Rectal smooth muscle tissue (tissue), 1 donor: ENCODE data around the gene SARS1.

Source experiments
- H3K27ac ChIP-seq: one replicate; pipeline ENCODE4 v1.7.0; 2013; ENCODE audit warnings: low read depth, low read length, inconsistent platforms
- H3K27me3 ChIP-seq: one replicate; pipeline ENCODE4 v1.7.0; 2013; ENCODE audit warnings: low read length; ENCODE audit not compliant: control insufficient read depth, insufficient read depth
- H3K36me3 ChIP-seq: one replicate; pipeline ENCODE4 v1.7.0; 2013; ENCODE audit warnings: low read length; ENCODE audit not compliant: control insufficient read depth, insufficient read depth
- H3K4me1 ChIP-seq: one replicate; pipeline ENCODE4 v1.7.0; 2013; ENCODE audit warnings: low read length; ENCODE audit not compliant: control insufficient read depth, insufficient read depth
- H3K4me3 ChIP-seq: one replicate; pipeline ENCODE4 v1.7.0; 2013; ENCODE audit warnings: low read length
- H3K9ac ChIP-seq: one replicate; pipeline ENCODE4 v1.7.0; 2013; ENCODE audit warnings: low read length

Gene SARS1

DNA sequence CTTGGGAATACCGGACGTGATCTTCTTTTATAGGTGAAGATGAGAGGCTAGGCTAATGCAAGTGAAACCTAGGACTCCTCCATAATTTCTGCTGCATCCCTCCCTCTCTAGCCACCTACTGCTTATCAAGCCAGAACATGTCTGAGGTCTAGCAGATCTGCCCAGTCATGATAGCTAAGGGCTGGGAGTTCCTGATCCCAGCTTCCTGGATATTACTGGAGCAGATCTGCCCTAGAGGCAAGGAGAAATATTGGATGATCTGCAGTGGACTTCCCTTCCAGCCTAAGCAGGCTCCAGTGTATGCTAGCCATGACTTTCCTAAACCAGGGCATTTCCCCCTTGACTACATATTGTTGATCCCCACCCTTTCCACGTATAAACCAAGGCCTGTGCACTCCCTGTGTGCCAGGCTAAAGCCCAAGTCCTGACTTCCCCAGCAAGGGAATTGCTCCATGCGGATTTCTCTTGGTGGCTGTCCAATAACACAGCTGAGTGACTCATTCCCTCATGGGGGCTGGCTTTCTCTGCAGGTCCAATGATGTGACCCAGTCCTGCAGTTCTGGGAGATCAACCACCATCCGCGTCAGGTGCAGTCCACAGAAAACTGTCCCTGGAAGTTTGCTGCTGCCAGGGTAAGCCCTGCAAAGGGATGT is 15.5 kb upstream of the SARS1 start:
- no peak overlapping the region for H3K9ac ChIP-seq
- H3K27ac ChIP-seq = no peak overlapping the region
- H3K27me3 ChIP-seq = no peaks in the 10 kb centered on the region
- H3K36me3 ChIP-seq = peaks cover 2% of the 10 kb centered on the region
- no peak overlapping the region for H3K4me3 ChIP-seq
- no peaks in the 10 kb centered on the region for H3K4me1 ChIP-seq

DNA sequence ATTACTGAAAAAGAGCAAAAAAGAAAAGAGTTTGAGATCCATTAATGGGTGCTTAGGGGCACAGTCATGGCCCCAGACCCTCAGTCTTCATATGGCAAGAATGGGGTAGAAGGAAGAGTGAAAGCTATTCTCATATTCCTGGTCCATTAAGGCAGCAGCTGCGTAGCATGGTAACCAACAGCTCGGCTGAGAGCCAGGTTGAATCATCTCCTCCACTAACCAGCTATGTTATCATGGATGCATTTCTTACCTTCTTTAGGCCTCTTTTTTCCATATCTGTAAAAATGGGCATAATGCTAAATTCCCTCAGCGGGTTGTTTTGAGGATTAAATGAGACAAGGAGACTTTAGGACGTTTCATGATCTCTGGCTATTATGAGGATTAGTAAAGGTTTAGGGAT is 15.0 kb upstream of the SARS1 start:
- Histone ChIP-seq H3K27ac (no peak overlapping the region), H3K36me3 (peaks cover 2% of the 10 kb centered on the region), H3K4me1 (no peaks in the 10 kb centered on the region), H3K9ac (no peak overlapping the region), H3K27me3 (no peaks in the 10 kb centered on the region), H3K4me3 (no peak overlapping the region)

DNA sequence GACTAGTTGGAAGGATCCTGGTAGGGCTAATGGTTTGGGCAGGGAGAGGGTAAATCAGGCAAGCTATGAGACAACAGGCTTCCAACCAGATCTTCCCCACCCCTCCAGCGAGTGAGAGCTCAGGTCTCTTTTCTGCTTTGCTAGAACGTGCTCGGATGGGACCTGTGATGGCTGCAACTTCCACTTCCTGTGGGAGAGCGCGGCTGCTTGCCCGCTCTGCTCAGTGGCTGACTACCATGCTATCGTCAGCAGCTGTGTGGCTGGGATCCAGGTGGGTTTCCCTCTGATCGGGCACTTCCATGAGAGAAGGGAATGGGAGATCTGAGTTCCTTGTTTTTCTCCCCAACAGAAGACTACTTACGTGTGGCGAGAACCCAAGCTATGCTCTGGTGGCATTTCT is 14.0 kb upstream of the SARS1 start:
- H3K27me3 ChIP-seq = no peaks in the 10 kb centered on the region
- no peak overlapping the region for H3K9ac ChIP-seq
- no peak overlapping the region for H3K4me3 ChIP-seq
- H3K27ac ChIP-seq = no peak overlapping the region
- no peaks in the 10 kb centered on the region for H3K4me1 ChIP-seq
- peaks cover 2% of the 10 kb centered on the region for H3K36me3 ChIP-seq

DNA sequence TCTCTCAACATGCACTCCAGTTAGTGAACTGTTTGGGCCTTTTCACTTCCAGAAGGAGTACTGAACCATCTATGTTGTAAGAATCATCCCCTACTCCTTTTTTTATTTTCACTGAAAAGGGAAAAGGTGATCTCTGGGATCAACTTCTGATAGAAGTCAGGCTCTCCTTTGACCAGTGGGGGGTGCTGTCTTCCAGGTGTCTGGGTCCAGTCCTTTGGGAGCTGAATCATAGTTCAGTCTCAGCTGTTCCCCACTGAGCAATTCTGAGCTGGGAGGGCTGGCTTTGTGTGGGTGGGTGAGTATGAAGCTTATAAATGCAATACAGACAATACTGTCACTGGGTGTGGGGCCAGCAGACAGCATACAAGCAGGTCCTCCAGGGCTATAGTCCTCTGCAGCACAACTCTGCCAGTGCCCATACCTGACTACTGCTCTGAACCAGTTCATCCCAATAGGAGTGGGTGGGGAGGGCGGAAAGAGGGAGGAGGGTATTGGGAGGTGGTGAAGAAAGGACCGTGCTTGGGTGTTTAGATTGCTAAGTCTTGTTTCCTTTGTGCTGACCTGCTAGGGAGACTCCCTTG is 12.5 kb upstream of the SARS1 start:
- Histone ChIP-seq H3K36me3 (peaks cover 2% of the 10 kb centered on the region), H3K4me1 (no peaks in the 10 kb centered on the region), H3K27ac (no peak overlapping the region), H3K4me3 (no peak overlapping the region), H3K9ac (no peak overlapping the region), H3K27me3 (no peaks in the 10 kb centered on the region)

DNA sequence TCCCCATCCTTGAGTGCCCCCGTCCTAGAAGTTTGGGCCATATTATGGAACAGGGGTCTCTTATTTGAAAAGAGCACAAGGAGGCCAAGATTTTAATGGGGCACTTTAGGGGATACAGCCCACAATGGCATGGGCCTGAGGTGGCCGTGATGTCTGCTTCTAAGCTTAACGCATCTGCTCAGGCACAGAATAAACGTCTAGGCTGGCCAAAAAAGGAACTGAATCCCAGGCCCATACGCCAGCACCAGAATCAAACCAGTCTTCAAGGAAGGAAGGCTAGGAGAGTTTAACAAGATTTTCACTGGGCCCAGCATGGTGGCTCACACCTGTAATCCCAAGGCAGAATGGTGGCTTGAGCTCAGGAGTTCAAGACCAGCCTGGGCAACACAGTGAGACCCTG is 9.2 kb upstream of the SARS1 start:
- Histone ChIP-seq H3K27ac (no peak overlapping the region), H3K36me3 (no peaks in the 10 kb centered on the region), H3K27me3 (no peaks in the 10 kb centered on the region), H3K4me1 (no peaks in the 10 kb centered on the region), H3K4me3 (no peak overlapping the region), H3K9ac (no peak overlapping the region)

DNA sequence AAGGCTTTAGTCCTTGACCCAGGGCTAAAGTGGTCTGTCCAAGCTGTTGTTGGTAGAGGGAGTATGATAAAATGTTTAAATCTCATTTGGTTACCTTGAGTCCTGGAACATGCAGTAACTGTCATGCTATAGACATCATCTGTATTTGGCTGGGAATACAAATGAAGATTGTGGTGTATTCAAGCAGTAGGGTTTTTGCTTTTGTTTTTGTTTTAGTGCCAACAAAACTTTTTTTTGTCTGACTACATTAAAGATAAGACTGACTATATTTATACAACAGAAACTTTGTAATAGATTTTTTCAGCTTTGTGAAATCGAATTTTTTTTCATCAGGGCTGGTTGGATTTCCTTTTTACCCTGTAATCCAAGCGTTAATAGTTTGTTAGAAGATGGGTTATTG is 7.4 kb upstream of the SARS1 start:
- H3K27me3 ChIP-seq = no peaks in the 10 kb centered on the region
- no peak overlapping the region for H3K27ac ChIP-seq
- no peak overlapping the region for H3K4me3 ChIP-seq
- H3K9ac ChIP-seq = no peak overlapping the region
- H3K36me3 ChIP-seq = no peaks in the 10 kb centered on the region
- H3K4me1 ChIP-seq = no peaks in the 10 kb centered on the region

DNA sequence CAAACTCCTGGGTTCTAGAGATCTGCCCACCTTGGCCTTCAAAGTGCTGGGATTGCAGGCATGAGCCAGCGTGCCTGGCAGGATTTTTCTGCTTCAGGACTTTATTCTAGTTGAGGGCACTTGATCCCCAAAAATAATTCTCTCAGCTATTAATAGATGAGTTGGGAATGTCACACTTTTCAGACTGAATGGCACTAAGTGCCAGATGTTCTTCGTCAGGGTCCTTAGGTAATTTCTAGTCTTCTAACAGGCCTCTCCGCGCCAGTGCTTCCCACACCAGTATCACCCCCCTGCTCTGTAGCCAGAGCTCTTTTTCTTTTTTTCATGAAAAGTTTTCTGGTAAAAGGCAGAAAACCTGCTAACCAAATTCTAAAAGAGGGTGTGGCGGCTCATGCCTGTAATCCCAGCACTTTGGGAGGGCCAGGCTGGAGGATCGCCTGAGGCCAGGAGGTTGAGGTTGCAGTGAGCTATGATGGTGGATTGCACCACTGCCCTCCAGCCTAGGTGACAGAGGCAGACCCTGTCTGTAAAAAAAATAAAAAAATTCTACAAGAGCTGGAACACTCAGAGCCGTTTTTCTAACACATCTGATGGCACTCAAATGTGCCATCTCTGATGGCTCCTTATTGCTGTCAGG is 6.1 kb upstream of the SARS1 start:
- Histone ChIP-seq H3K27me3 (no peaks in the 10 kb centered on the region), H3K36me3 (no peaks in the 10 kb centered on the region), H3K4me3 (no peak overlapping the region), H3K9ac (no peak overlapping the region), H3K27ac (no peak overlapping the region), H3K4me1 (no peaks in the 10 kb centered on the region)

DNA sequence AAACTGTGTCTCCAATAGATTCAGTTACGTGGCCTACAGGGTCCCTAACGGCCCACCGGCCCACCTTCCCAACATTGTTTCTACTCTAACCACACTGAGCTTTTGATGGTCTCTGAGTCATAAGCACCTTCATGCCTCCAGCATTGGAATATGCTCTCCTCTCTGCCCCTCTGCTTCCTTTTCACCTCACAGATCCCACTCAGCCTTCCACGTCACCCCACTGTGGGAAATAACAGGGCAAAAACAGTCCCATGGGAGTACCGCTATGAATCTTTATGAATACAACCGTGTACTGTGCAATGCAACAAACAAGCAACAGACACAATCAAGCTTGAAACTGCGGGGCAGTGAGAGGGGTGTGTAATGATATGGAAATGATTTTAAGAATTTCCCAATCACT is 5.3 kb upstream of the SARS1 start:
- Histone ChIP-seq H3K9ac (no peak overlapping the region), H3K4me1 (no peaks in the 10 kb centered on the region), H3K27me3 (no peaks in the 10 kb centered on the region), H3K27ac (no peak overlapping the region), H3K36me3 (no peaks in the 10 kb centered on the region), H3K4me3 (no peak overlapping the region)

DNA sequence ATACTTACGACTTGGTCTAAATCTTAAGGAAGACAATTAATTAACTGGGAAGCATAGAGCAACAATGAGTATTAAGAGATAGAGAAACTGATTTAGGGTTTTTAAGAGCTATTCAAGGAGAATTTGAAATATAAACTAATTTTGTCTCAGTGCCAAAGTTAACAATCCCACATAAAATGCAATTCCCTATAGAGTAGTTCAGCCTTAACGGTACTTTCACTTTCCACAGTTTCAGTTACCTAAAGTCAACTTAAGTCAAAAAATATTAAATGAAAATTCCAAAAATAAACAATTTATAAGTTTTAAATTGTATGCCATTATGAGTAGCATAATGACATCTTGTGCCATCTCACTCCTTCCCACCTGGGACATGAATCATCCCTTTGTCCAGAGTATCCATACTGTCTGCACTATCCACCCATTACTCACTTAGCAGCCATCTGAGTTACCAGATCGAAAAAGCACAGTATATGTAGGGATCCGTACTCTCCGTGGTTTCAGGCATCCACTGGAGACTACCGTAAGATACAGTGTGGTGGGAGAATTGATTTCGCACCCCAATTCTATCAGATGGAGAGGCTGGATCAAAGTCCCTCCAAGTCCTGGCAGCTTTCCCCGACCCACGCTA is 4.8 kb upstream of the SARS1 start:
- Histone ChIP-seq H3K27ac (no peak overlapping the region), H3K4me1 (no peaks in the 10 kb centered on the region), H3K36me3 (no peaks in the 10 kb centered on the region), H3K27me3 (no peaks in the 10 kb centered on the region), H3K9ac (no peak overlapping the region), H3K4me3 (no peak overlapping the region)

DNA sequence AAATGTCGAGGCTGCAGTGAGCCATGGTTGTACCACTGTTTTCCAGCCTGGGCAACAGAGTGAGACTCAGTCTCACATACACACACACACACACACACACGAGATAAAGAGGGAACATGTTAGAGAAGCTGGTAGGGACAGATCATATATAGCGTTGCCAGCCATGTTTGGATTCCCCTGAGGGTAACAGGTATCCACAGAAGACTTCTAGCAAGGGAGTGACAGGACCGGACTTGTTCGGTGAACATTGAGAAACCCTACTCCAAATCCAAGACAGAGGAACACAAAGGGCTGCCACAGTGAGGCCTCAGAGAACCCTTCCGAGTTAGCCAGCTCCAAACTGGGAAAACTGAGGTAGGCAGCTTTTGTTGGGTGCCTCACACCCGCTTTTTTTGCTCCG is 3.7 kb upstream of the SARS1 start:
- Histone ChIP-seq H3K27me3 (no peaks in the 10 kb centered on the region), H3K9ac (no peak overlapping the region), H3K36me3 (no peaks in the 10 kb centered on the region), H3K27ac (no peak overlapping the region), H3K4me3 (no peak overlapping the region), H3K4me1 (peaks cover 1% of the 10 kb centered on the region)

DNA sequence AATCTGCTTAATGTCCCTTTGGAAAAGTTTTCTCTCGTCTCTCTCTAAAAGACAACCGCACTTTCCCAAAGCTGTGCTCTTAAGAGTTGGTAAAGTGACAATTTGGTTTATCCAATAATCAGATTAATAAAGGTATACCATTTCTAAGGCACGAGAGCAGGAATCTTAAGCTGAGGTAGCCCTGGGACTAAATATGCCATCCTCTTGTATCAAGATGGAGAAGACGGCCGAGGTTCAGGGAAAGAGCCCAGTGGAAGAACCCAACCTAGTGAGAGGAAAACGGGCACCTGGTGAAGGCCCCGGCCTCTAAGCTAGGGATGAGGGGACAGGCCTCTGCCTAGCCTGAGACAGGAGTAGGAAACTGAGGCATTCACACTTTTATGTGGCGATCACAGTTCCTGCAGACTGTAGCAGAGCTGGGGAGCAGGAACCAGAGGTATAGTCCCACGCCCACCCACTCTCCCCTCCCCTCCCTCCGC is 334 bp upstream of the SARS1 start:
- peak overlapping the region; percentile 88 for H3K4me3 ChIP-seq
- peaks cover 11% of the 10 kb centered on the region for H3K4me1 ChIP-seq
- H3K27ac ChIP-seq = peak overlapping the region; percentile 82
- H3K9ac ChIP-seq = no peak overlapping the region
- no peaks in the 10 kb centered on the region for H3K27me3 ChIP-seq
- no peaks in the 10 kb centered on the region for H3K36me3 ChIP-seq

DNA sequence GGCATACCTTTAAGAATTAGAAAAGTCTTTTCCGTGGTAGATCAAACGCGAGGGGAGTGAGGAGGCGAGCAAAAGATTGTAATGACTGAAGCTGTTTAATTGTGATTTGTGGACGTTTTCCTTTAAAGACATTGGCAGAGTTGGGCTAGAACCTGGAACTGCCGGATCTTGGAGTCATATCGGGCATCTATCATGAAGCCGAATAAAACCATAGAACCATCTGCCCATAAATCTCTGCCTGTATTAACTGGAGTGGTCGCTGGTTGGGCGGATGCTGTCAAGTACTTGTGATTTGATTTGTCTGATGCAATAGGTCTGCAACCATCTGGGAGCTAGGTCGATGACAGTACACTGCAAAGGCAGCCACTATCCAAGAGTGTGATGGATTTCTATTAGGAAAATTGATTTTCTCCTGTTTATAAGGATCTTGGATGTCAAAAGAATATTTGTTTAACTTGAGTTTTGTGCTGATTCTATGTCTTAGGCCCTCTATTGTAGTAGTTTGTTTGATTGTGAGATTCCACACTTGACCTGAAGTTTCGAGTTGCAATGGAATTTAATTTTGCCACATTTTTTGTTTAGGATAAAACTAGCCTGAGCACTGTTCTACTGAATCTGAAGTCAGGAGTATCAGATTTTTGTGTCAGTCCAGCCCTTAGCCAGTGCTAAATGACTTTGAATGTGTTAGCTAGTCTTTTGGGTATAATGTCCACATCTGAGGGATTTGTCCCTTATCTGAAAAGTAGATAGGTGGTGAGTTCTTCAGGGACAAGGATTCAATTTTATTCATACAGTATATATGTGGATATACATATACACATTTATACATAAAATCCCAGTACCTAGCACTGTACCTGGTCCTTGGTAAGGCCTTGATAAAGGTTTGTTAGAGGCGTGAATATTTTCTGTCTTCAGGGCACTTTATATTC is 1.2 kb downstream of the SARS1 start:
- peak overlapping the region; percentile 88 for H3K4me3 ChIP-seq
- no peaks in the 10 kb centered on the region for H3K27me3 ChIP-seq
- peak overlapping the region; percentile 82 for H3K27ac ChIP-seq
- peak overlapping the region; percentile 70 for H3K9ac ChIP-seq
- H3K4me1 ChIP-seq = peaks cover 11% of the 10 kb centered on the region
- H3K36me3 ChIP-seq = no peaks in the 10 kb centered on the region
